Keratinocyte (primary cell): Measurements from ENCODE around the gene FNDC3A. TPM values are rescaled to one million over a fixed set of nuclear protein-coding genes. Genes with fewer than 3 reads are reported as not detected.

ENCODE experiments used
- DNase-seq: peaks from one replicate; pipeline ENCODE4 v3.0.0-alpha.2; 2011; ENCODE audit warnings: low read depth, missing footprints, low spot score
- FAIRE-seq: peaks from 2 replicates; lab custom pipeline; 2011; peaks lifted over from hg19 to GRCh38; lab: Jason Lieb, UNC
- H2AFZ ChIP-seq: 2 replicates; pipeline ENCODE4 v1.6.0; 2012; ENCODE audit warnings: low read length, control low read depth, inconsistent platforms; ENCODE audit not compliant: control insufficient read depth
- H3K27ac ChIP-seq: 2 replicates; pipeline ENCODE4 v1.5.1; 2011; ENCODE audit warnings: low read length; ENCODE audit not compliant: control insufficient read depth, insufficient read depth
- H3K27me3 ChIP-seq: 3 replicates; pipeline ENCODE4 v1.6.0; 2011; ENCODE audit warnings: low read length; ENCODE audit not compliant: control insufficient read depth, insufficient read depth; ENCODE audit errors: extremely low read depth
- H3K36me3 ChIP-seq, 2 experiments: 2 replicates in 1 of 2; 3 replicates in 1 of 2; pipeline ENCODE4 v1.5.1; 2011; ENCODE audit warnings: low read length in 2 of 2, mild to moderate bottlenecking in 1 of 2; ENCODE audit not compliant: control insufficient read depth in 2 of 2, insufficient read depth in 2 of 2; ENCODE audit errors: extremely low read depth in 1 of 2
- H3K4me1 ChIP-seq: 3 replicates; pipeline ENCODE4 v1.5.1; 2011; ENCODE audit warnings: low read length; ENCODE audit not compliant: control insufficient read depth, insufficient read depth; ENCODE audit errors: extremely low read depth
- H3K4me2 ChIP-seq: 3 replicates; pipeline ENCODE4 v1.6.0; 2011; ENCODE audit warnings: low read depth, low read length; ENCODE audit not compliant: control insufficient read depth, insufficient read depth; ENCODE audit errors: extremely low read depth
- H3K4me3 ChIP-seq, 3 experiments: fragments of 200-600 bp in 1 of 3; sonication (generic) in 1 of 3; 2 replicates in 2 of 3; 3 replicates in 1 of 3; pipeline ENCODE4 v1.5.1; 2011 to 2016; ENCODE audit warnings: low read length in 3 of 3, mild to moderate bottlenecking in 3 of 3, control low read depth in 2 of 3, inconsistent platforms in 1 of 3, low read depth in 1 of 3, mixed read lengths in 1 of 3, mixed run types in 1 of 3, moderate library complexity in 1 of 3; ENCODE audit not compliant: control insufficient read depth in 2 of 3, insufficient read depth in 2 of 3; ENCODE audit errors: extremely low read depth in 1 of 3
- H3K79me2 ChIP-seq: 2 replicates; pipeline ENCODE4 v1.6.0; 2012; ENCODE audit warnings: low read length; ENCODE audit not compliant: control insufficient read depth, insufficient read depth
- H3K9ac ChIP-seq: 3 replicates; pipeline ENCODE4 v1.6.0; 2011; ENCODE audit warnings: low read length; ENCODE audit not compliant: control insufficient read depth, insufficient read depth; ENCODE audit errors: extremely low read depth
- H3K9me1 ChIP-seq: 3 replicates; pipeline ENCODE4 v1.6.0; 2011; ENCODE audit warnings: low read length; ENCODE audit not compliant: control insufficient read depth, insufficient read depth; ENCODE audit errors: extremely low read depth
- H3K9me3 ChIP-seq: 2 replicates; pipeline ENCODE4 v1.5.1; 2012; ENCODE audit warnings: low read depth, low read length; ENCODE audit not compliant: control insufficient read depth
- H4K20me1 ChIP-seq: 3 replicates; pipeline ENCODE4 v1.6.0; 2011; ENCODE audit warnings: low read length; ENCODE audit not compliant: control insufficient read depth, insufficient read depth; ENCODE audit errors: extremely low read depth
- EZH2 ChIP-seq: IDR thresholded peaks from one replicate; pipeline ENCODE4 v1.6.1; 2012; ENCODE audit warnings: inconsistent platforms, mild to moderate bottlenecking, low read length, moderate library complexity
- dilution Hi-C: fragments of 300-500 bp; cut with MboI; formaldehyde crosslinking; loops from one replicate; pipeline ENCODE4 v1.7.0; 2020; ENCODE audit warnings: low sequenced_read_pairs; ENCODE audit not compliant: extremely low pct_ligation_motif_present
- polyA plus RNA-seq, 5 experiments: library from polyadenylated mRNA; depleted of rRNA in 3 of 5; stranded (reverse) in 3 of 5; stranded (forward) in 1 of 5; unstranded in 1 of 5; fragments of >200 nt; gene quantifications; 1 replicate in 1 of 5; 2 replicates in 3 of 5; 3 replicates in 1 of 5; pipeline versions ENCODE4 v1.2.1 to v1.2.3, GENCODE V29; 2011 to 2012; ENCODE audit warnings: missing spikeins in 2 of 5, low read depth in 1 of 5, low replicate concordance in 1 of 5
- TF ChIP-seq, protein P1 (sequence below), 3 experiments: IDR thresholded peaks in 1 of 3; conservative IDR thresholded peaks in 1 of 3; optimal IDR thresholded peaks in 1 of 3; 2 replicates in 2 of 3; 3 replicates in 1 of 3; pipeline versions ENCODE3 to v1.5.1; 2011; ENCODE audit warnings: low read length in 3 of 3, mild to moderate bottlenecking in 3 of 3, moderate library complexity in 2 of 3, control low read depth in 1 of 3, inconsistent platforms in 1 of 3; ENCODE audit not compliant: insufficient read depth in 2 of 3; ENCODE audit errors: extremely low read depth in 1 of 3

Gene FNDC3A
- polyA plus RNA-seq, 1 donor (not counting 4 experiments of a cell fraction or from before 2014, with no cell fraction given): 28.4 TPM

DNA sequence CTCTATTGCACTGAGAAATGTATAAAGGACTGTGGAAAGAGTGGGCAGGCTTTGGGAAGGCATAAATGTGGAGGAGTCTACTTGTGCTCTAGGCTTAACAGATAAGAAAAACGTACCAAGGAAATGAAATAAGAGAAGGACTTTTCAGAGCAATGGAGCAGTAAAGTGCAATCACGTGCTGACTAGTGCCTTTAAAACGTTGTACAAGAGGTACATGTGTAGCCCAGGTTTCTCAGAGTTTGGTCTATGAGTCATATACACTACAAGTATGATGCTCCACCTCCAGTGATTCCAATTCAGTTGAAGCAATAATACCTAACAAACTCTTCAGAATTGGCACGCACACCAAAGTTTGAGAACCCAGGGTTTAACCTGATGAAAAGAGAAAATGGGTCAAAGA, 13.4 kb upstream of the FNDC3A start:
- TF ChIP-seq, protein P1, sequence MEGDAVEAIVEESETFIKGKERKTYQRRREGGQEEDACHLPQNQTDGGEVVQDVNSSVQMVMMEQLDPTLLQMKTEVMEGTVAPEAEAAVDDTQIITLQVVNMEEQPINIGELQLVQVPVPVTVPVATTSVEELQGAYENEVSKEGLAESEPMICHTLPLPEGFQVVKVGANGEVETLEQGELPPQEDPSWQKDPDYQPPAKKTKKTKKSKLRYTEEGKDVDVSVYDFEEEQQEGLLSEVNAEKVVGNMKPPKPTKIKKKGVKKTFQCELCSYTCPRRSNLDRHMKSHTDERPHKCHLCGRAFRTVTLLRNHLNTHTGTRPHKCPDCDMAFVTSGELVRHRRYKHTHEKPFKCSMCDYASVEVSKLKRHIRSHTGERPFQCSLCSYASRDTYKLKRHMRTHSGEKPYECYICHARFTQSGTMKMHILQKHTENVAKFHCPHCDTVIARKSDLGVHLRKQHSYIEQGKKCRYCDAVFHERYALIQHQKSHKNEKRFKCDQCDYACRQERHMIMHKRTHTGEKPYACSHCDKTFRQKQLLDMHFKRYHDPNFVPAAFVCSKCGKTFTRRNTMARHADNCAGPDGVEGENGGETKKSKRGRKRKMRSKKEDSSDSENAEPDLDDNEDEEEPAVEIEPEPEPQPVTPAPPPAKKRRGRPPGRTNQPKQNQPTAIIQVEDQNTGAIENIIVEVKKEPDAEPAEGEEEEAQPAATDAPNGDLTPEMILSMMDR (optimal IDR thresholded peaks at IDR 0.05 in 1 of 3, IDR thresholded peaks at IDR 0.05 in 1 of 3, conservative IDR thresholded peaks at IDR 0.05 in 1 of 3; ENCODE audit: extremely low read depth in 1 of 3, insufficient read depth in 2 of 3, low read length in 3 of 3): no peak
- no peak for TF ChIP-seq EZH2
- no peak overlapping the region for H2AFZ ChIP-seq
- no peak overlapping the region for H3K4me3 ChIP-seq
- no peaks in the 10 kb centered on the region for H3K36me3 ChIP-seq
- H3K9me1 ChIP-seq: no peaks in the 10 kb centered on the region
- H3K27ac ChIP-seq: no peak overlapping the region
- H3K4me1 ChIP-seq: no peaks in the 10 kb centered on the region
- no peaks in the 10 kb centered on the region for H3K9me3 ChIP-seq
- no peak overlapping the region for H3K9ac ChIP-seq
- DNase-seq (no peak), FAIRE-seq (no peak)
- H3K79me2 ChIP-seq: no peaks in the 10 kb centered on the region
- dilution Hi-C loops: no loop called here
- no peaks in the 10 kb centered on the region for H4K20me1 ChIP-seq
- no peaks in the 10 kb centered on the region for H3K27me3 ChIP-seq
- no peak overlapping the region for H3K4me2 ChIP-seq

DNA sequence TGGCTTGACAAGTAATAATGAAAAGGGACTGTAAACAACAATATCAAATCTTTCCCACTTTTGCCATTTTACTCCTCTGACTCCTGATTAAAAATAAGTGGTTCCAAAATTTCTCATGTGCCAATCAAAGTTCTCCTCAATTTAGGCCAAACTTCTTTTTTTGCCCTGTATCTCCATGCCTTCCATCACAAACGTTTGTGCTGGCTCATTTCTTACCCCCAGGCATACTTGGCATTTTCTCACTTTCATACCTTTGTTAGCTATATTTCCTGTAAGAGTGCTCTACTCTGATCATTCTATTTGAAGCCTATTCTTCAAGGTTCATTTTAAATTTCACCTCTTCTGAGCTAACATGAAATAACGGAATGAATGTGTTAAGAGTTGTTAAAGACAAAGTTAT, 10.0 kb upstream of the FNDC3A start:
- TF ChIP-seq EZH2: no peak
- TF ChIP-seq, protein P1 (optimal IDR thresholded peaks at IDR 0.05 in 1 of 3, IDR thresholded peaks at IDR 0.05 in 1 of 3, conservative IDR thresholded peaks at IDR 0.05 in 1 of 3; ENCODE audit: extremely low read depth in 1 of 3, insufficient read depth in 2 of 3, low read length in 3 of 3): no peak
- no peak overlapping the region for H2AFZ ChIP-seq
- H3K4me3 ChIP-seq: no peak overlapping the region
- H3K4me1 ChIP-seq: no peaks in the 10 kb centered on the region
- H3K27ac ChIP-seq: no peak overlapping the region
- no peaks in the 10 kb centered on the region for H3K27me3 ChIP-seq
- no peaks in the 10 kb centered on the region for H3K9me3 ChIP-seq
- no peaks in the 10 kb centered on the region for H3K79me2 ChIP-seq
- DNase-seq (no peak), FAIRE-seq (no peak)
- H3K4me2 ChIP-seq: no peak overlapping the region
- no peaks in the 10 kb centered on the region for H4K20me1 ChIP-seq
- no peak overlapping the region for H3K9ac ChIP-seq
- no peaks in the 10 kb centered on the region for H3K36me3 ChIP-seq
- dilution Hi-C loops: no loop called here
- H3K9me1 ChIP-seq: no peaks in the 10 kb centered on the region
